Heart left ventricle (tissue), 13 donors: ENCODE measurements around the gene TSPAN19.
"Not testable (repeated sequence)": the region's sequence is repeated elsewhere in the genome, so short reads cannot be mapped to it uniquely, and the experiment has no call there.

Experiments
- CTCF ChIP-seq, 12 donors: fragments of 200-600 bp; sonication (generic) in 4 of 12; IDR thresholded peaks; one replicate each; pipeline versions ENCODE4 v1.5.0 to v1.8.0; 2018 to 2022; ENCODE audit warnings: antibody characterized with exemption in 12 of 12, mild to moderate bottlenecking in 5 of 12
- POLR2A ChIP-seq, 2 donors: fragments of 450-650 bp; IDR thresholded peaks; one replicate each; pipeline ENCODE4 v1.6.1; 2017; ENCODE audit warnings: antibody characterized with exemption in 2 of 2, mild to moderate bottlenecking in 2 of 2, moderate library complexity in 2 of 2
- donor health status: ischemic (EF 13 %, LVEDD 7.1; RV severe dilation, severe dysfunction).
- donor health status: DM: no; HTN: yes; CAD: no.
- donor health status: DM: no; HTN: no; CAD: no.
- donor health status: ischemic (EF 25% LVEDD 6.9; RV normal size, moderate dysfunction).
- donor health status: ischemic (EF 25% LVEDD 5.7; RV mildly dilated, moderate dysfunction).
- donor health status: ischemic (EF 35%, LVEDD 5.7; RV mildly dilated, moderate dysfunction).
- donor health status: nonischemic (EF 11% LVEDD 7.7; RV severe dilation, severe dysfunction).
- donor health status: DM: yes; HTN: yes; CAD: no.
- donor health status: PGD.
- donor health status: ischemic (EF 29% LVEDD 5.4; RV normal size, mild dysfunction).
- donor health status: nonischemic (EF 23%, LVEDD 6.1; RV moderate dilation, normal function).

DNA sequence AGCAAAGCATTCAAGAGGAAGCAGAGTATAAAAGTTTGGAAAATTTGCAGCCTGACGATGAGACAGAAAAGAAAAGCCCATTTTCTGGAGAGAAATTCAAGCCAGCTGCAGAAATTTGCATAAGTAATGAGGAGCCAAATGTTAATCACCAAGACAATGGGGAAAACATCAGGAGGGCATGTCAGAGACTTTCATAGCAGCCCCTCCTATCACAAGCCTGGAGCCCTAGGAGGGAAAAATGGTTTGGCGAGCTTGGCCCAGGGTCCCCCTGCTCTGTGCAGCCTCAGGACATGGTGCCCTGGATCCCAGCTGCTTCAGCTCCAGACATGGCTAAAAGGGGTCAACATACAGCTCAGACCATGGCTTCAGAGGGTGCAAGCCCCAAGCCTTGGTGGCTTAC, 31.0 kb downstream of the TSPAN19 start:
- TF ChIP-seq CTCF, POLR2A (IDR thresholded peaks at IDR 0.05): not testable (repeated sequence)
